Temporal lobe (tissue), 2 donors: ENCODE results near the gene URI1. TPM values are rescaled to one million over a fixed set of nuclear protein-coding genes. Genes with fewer than 3 reads are reported as not detected.

Source experiments
- small RNA-seq: library from RNA; depleted of rRNA; stranded (forward); fragments of <200 nt; gene quantifications from one replicate; pipeline ENCODE3, GENCODE V24; 2014; ENCODE audit warnings: low replicate concordance
- total RNA-seq: library from RNA; depleted of rRNA; stranded (reverse); fragments of >200 nt; gene quantifications from one replicate; pipeline ENCODE4 v1.2.3, GENCODE V29; 2014

The URI1 gene
- total RNA-seq, 1 donor from 2014 or later, result 73.5 TPM

Small RNAs within 50 kb of the gene (small RNA-seq; reads per million reads assigned to genes)
- not detected for gene AC008798.1
- gene TAF9P3, result not detected

Other genes starting within 250 kb of the URI1 start
- 35.9 TPM for gene C19orf12, start 227.0 kb upstream of the URI1 start, total RNA-seq
- gene CCNE1, start 130.2 kb upstream of the URI1 start, total RNA-seq, result 1.2 TPM